HT-29 (cell line): Measurements from ENCODE around the gene KRTAP22-2. TPM values are rescaled to one million over a fixed set of nuclear protein-coding genes. Genes with fewer than 3 reads are reported as not detected.

Experiments used
- DNase-seq: peaks from one replicate; pipeline ENCODE4 v3.0.0-alpha.2; 2015; ENCODE audit warnings: low spot score
- small RNA-seq: library from RNA; depleted of rRNA; stranded (forward); fragments of <200 nt; gene quantifications from one replicate; pipeline ENCODE3, GENCODE V24; 2014
- total RNA-seq: library from RNA; depleted of rRNA; stranded (reverse); fragments of >200 nt; shearing (Covaris generic); gene quantifications from 2 replicates; pipeline ENCODE4 v1.2.3, GENCODE V29; 2014; rRNA removed

The KRTAP22-2 gene
- total RNA-seq, 1 experiment from 2014 or later, result not detected

GRCh38 chr21:30563072-30563471, 27.1 kb downstream of the KRTAP22-2 start:
- DNase-seq, result no peak

- DNase-seq, result no peak
Observed at GRCh38 chr21:30561957-30562356, 28.2 kb downstream of the KRTAP22-2 start.

GRCh38 chr21:30561264-30561895, 28.8 kb downstream of the KRTAP22-2 start, which contains the start of gene KRTAP19-7:
Gene KRTAP19-7, minus strand, starts transcription at chr21:30561314. Its CDS starts 25 bp downstream, at chr21:30561289.
- DNase-seq, result no peak

- no peak for DNase-seq
Observed at GRCh38 chr21:30555095-30555494, 35.1 kb downstream of the KRTAP22-2 start.

GRCh38 chr21:30552782-30553181, 37.4 kb downstream of the KRTAP22-2 start:
- no peak for DNase-seq

GRCh38 chr21:30541764-30542163, 48.4 kb downstream of the KRTAP22-2 start, which contains the start of gene KRTAP19-6:
Gene KRTAP19-6, minus strand, starts transcription at chr21:30541864. Its CDS starts 31 bp downstream, at chr21:30541833.
- no peak for DNase-seq

Small RNA genes lying within 50 kb of the gene (small RNA-seq; reads per million reads assigned to genes)
- gene KRTAP20-1, result not detected
- gene KRTAP20-4, result not detected
- not detected for gene KRTAP22-1
- gene KRTAP22-2, result not detected

Other genes with a start within 250 kb of the KRTAP22-2 start
- not detected in 2 replicates for gene KRTAP23-1, start 241.8 kb downstream of the KRTAP22-2 start, total RNA-seq
- not detected in 2 replicates for gene KRTAP13-2, start 218.1 kb downstream of the KRTAP22-2 start, total RNA-seq
- not detected in 2 replicates for gene KRTAP13-1, start 194.4 kb downstream of the KRTAP22-2 start, total RNA-seq
- gene KRTAP13-3, start 164.5 kb downstream of the KRTAP22-2 start, total RNA-seq, result not detected in 2 replicates
- gene KRTAP13-4, start 160.2 kb downstream of the KRTAP22-2 start, total RNA-seq, result not detected in 2 replicates
- gene KRTAP15-1, start 150.1 kb downstream of the KRTAP22-2 start, total RNA-seq, result not detected in 2 replicates
- gene KRTAP19-1, start 110.0 kb downstream of the KRTAP22-2 start, total RNA-seq, result not detected in 2 replicates
- not detected in 2 replicates for gene KRTAP19-2, start 103.0 kb downstream of the KRTAP22-2 start, total RNA-seq
- not detected in 2 replicates for gene KRTAP19-3, start 98.4 kb downstream of the KRTAP22-2 start, total RNA-seq
- not detected in 2 replicates for gene KRTAP19-4, start 93.2 kb downstream of the KRTAP22-2 start, total RNA-seq
- gene KRTAP19-5, start 88.3 kb downstream of the KRTAP22-2 start, total RNA-seq, result not detected in 2 replicates
- gene KRTAP19-6, start 48.5 kb downstream of the KRTAP22-2 start, total RNA-seq, result not detected in 2 replicates
- gene KRTAP19-7, start 29.1 kb downstream of the KRTAP22-2 start, total RNA-seq, result not detected in 2 replicates
- gene KRTAP6-3, start 2.0 kb upstream of the KRTAP22-2 start, total RNA-seq, result not detected in 2 replicates
- gene KRTAP6-2, start 8.5 kb upstream of the KRTAP22-2 start, total RNA-seq, result not detected in 2 replicates
- not detected in 2 replicates for gene KRTAP22-1, start 10.7 kb upstream of the KRTAP22-2 start, total RNA-seq
- gene KRTAP6-1, start 23.5 kb upstream of the KRTAP22-2 start, total RNA-seq, result not detected in 2 replicates
- not detected in 2 replicates for gene KRTAP20-1, start 26.0 kb upstream of the KRTAP22-2 start, total RNA-seq
- gene KRTAP20-4, start 30.2 kb upstream of the KRTAP22-2 start, total RNA-seq, result not detected in 2 replicates
- not detected in 2 replicates for gene KRTAP20-2, start 44.8 kb upstream of the KRTAP22-2 start, total RNA-seq
- not detected in 2 replicates for gene KRTAP20-3, start 52.5 kb upstream of the KRTAP22-2 start, total RNA-seq
- gene KRTAP21-3, start 128.4 kb upstream of the KRTAP22-2 start, total RNA-seq, result not detected in 2 replicates
- not detected in 2 replicates for gene KRTAP21-2, start 156.9 kb upstream of the KRTAP22-2 start, total RNA-seq
- gene KRTAP21-1, start 165.0 kb upstream of the KRTAP22-2 start, total RNA-seq, result not detected in 2 replicates
- not detected in 2 replicates for gene KRTAP8-1, start 222.9 kb upstream of the KRTAP22-2 start, total RNA-seq
- gene KRTAP7-1, start 239.4 kb upstream of the KRTAP22-2 start, total RNA-seq, result not detected in 2 replicates